Thoracic aorta (tissue), 2 donors: ENCODE data around the gene HRAS. TPM values are rescaled to one million over a fixed set of nuclear protein-coding genes. Genes with fewer than 3 reads are reported as not detected.

ENCODE experiments used
- ATAC-seq: fragments of 150-250 bp; one replicate; pipeline ENCODE4 v1.8.0; 2017; ENCODE audit warnings: low read depth; ENCODE audit not compliant: insufficient number of reproducible peaks, low FRiP score
- DNase-seq: peaks from one replicate; pipeline ENCODE4 v3.0.0-alpha.2; 2020; ENCODE audit warnings: low spot score
- H3K27ac ChIP-seq, 2 donors: fragments of 200-600 bp; sonication (generic); 1 replicate in 1 of 2; 2 replicates in 1 of 2; pipeline ENCODE4 v1.5.1; 2016; ENCODE audit warnings: mild to moderate bottlenecking in 2 of 2, moderate library complexity in 2 of 2
- H3K27me3 ChIP-seq: fragments of 200-600 bp; sonication (generic); replicated peaks from 2 replicates; pipeline ENCODE4 v1.6.0; 2016; ENCODE audit warnings: mild to moderate bottlenecking; ENCODE audit not compliant: insufficient read depth
- H3K36me3 ChIP-seq: fragments of 200-600 bp; sonication (generic); one replicate; pipeline ENCODE4 v1.5.1; 2016
- H3K4me1 ChIP-seq, 2 donors: fragments of 200-600 bp; sonication (generic); 1 replicate in 1 of 2; 2 replicates in 1 of 2; pipeline versions ENCODE4 v1.5.1 to v1.6.0; 2016; ENCODE audit warnings: low read depth in 2 of 2, mild to moderate bottlenecking in 1 of 2; ENCODE audit not compliant: control insufficient read depth in 1 of 2
- H3K4me3 ChIP-seq: fragments of 200-600 bp; sonication (generic); 2 replicates; pipeline ENCODE4 v1.5.1; 2016; ENCODE audit warnings: mild to moderate bottlenecking
- H3K9me3 ChIP-seq: fragments of 200-600 bp; sonication (generic); 2 replicates; pipeline ENCODE4 v1.5.1; 2016
- total RNA-seq, 2 donors: library from RNA; depleted of rRNA; stranded (reverse); fragments of >200 nt; gene quantifications; one replicate each; pipeline versions ENCODE4 v1.1.0 to v1.2.3, GENCODE V29; 2016
- TF ChIP-seq, protein P1 (sequence below): fragments of 200-600 bp; sonication (generic); IDR thresholded peaks from one replicate; pipeline ENCODE4 v1.5.1; 2019; ENCODE audit warnings: antibody characterized with exemption

Gene HRAS
- total RNA-seq, 2 donors from 2014 or later: 17.7 to 32.4 TPM

DNA sequence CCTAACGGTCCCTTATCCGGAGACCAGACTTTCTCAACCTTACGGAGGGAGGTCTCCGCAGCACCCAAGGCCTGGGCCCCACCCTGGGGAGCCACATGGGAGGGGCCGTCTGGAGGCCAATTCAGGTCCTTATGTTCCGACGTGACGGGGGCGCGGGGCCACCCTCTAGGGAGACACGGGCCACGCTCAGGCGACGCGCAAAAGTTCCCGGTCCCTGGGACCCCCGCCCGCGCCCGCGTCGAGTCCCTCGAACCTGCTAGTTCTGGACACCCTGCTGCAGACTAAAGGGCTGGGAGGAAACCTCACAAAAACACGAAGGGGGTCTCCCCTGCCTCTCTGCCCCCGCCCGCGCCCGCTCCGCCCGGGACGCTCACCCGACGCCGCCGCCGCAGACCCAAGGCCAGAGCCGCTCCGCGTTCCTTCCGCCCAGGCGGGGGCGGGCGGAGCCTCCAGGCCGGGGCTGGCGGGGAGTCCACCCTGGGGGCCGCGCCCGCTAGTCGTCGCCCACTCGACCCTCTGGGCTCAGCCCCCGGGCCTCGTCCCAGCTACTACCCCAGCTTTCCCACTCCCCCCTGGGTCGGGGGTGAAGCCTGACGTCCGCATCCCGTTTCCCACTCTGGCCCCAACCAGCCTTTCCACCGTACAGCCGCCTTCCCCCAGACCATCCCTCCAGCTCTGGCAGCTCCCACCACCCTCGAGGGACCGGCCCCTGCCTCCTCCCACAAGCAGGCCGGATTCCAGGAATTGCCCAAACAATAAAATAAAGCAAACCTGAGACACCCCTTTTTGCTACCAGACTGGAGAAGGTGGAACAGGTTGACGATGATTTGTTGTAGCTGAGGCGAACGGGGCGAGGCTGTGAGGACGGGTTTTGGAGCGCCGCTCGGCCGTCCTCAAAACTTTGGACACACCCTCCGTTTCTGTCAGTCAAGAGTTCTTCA lies 31.1 kb downstream of the HRAS start:
- H3K4me1 ChIP-seq: peaks cover 26 to 42% of the 10 kb centered on the region in 2 donors
- DNase-seq: no peak
- no peak for ATAC-seq

DNA sequence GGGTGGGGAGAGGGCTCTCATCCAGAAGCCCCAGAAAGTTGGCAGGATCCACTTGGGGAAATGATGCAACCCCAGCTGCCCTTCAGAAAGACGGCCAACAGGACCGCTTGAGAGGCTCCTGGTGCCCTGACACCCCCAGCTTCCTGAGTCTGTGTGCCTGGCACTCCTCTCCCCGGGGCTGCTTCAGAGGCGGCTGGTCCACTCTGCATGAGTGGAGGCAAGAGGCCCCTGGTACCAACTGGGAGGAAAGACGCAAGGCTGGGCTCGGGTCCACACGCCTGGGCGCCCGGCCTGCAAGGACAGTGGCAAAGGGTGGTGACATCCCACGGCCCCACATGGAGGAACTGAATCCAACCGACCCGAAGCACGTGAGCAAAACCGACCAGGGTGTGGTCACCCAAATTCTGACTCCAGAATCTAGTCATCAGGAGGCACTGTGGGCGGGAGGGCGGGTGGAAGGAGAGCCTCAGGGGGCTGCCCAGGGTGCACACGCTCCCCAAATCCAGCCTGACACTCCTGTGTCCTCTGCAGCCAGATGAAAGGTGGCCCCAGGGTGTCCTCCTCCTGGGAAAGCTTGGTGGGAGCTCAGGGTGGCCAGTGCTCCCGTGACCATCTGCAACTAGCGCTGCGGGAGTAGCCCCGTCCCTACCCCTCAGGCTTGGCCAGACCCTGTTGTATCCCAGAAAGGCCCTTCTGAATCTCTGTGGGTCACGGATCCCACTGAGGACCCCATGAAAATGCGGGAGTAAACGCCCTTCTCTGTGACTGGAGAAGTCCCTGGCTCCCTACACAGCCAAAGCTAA lies 32.0 kb downstream of the HRAS start:
- Histone ChIP-seq H3K27ac (peak overlapping the region; percentile 72 to 95), H3K4me3 (peak overlapping the region; percentile 88), H3K36me3 (peaks cover 27% of the 10 kb centered on the region), H3K4me1 (peaks cover 26 to 42% of the 10 kb centered on the region in 2 donors), H3K27me3 (no peaks in the 10 kb centered on the region), H3K9me3 (no peaks in the 10 kb centered on the region)
- TF ChIP-seq, protein P1, sequence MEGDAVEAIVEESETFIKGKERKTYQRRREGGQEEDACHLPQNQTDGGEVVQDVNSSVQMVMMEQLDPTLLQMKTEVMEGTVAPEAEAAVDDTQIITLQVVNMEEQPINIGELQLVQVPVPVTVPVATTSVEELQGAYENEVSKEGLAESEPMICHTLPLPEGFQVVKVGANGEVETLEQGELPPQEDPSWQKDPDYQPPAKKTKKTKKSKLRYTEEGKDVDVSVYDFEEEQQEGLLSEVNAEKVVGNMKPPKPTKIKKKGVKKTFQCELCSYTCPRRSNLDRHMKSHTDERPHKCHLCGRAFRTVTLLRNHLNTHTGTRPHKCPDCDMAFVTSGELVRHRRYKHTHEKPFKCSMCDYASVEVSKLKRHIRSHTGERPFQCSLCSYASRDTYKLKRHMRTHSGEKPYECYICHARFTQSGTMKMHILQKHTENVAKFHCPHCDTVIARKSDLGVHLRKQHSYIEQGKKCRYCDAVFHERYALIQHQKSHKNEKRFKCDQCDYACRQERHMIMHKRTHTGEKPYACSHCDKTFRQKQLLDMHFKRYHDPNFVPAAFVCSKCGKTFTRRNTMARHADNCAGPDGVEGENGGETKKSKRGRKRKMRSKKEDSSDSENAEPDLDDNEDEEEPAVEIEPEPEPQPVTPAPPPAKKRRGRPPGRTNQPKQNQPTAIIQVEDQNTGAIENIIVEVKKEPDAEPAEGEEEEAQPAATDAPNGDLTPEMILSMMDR: no peak
- no peak for ATAC-seq
- DNase-seq: no peak

More for the DNA sequence above, 31.1 kb downstream of the HRAS start:
- Histone ChIP-seq H3K27me3 (no peaks in the 10 kb centered on the region), H3K4me3 (peak overlapping the region; percentile 88), H3K9me3 (no peaks in the 10 kb centered on the region), H3K36me3 (peaks cover 18% of the 10 kb centered on the region), H3K27ac (peak overlapping the region; percentile 72 to 95)
- TF ChIP-seq, protein P1: no peak

DNA sequence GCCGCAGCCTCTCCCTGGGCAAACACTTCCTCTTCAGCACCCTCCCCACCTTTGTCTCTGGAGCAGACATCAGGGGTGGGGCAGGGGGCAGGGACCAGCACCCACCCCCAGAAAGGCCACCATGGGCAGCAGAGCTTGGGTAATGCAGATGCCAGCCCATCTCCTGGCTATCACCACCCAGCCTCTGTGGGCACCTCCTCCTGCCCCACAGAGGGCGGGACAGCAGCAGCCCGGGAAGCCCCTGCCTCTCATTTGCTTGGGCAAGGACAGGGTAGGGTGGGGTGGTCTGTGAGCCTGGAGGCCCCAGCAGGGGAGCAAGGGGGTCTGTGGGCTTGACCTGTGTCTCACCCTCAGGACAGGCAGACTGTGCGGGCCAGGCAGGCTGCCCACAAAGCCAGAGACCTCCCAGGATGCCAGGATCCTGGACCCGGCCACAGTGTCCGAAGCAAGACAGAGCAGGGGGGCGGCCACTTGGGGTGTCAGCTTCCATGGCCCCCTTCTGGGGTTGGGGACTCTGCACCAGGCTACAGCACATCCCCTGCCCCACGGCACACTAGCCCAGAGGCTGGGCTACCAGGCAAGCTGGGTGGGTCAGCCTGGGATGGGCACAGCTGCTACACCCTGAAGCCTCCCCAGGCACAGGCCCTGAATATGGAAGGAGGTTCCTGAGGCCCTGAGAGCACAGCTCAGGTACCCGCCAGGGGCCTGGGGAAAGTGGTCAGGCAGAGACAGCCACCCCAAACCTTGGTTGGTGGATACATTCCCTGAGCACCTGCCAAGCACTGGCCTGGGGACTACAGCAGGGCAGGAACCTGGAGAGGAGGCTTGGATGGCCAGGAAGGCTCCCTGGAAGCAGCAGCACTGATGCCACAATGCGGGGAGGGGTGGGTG lies 32.8 kb downstream of the HRAS start:
- Histone ChIP-seq H3K9me3 (no peaks in the 10 kb centered on the region), H3K4me1 (peaks cover 20 to 33% of the 10 kb centered on the region in 2 donors), H3K36me3 (peaks cover 36% of the 10 kb centered on the region), H3K27ac (peak overlapping the region in 1 of 2 donors; percentile 27), H3K27me3 (no peaks in the 10 kb centered on the region), H3K4me3 (no peak overlapping the region)
- no peak for DNase-seq
- no peak for ATAC-seq
- TF ChIP-seq, protein P1: no peak

DNA sequence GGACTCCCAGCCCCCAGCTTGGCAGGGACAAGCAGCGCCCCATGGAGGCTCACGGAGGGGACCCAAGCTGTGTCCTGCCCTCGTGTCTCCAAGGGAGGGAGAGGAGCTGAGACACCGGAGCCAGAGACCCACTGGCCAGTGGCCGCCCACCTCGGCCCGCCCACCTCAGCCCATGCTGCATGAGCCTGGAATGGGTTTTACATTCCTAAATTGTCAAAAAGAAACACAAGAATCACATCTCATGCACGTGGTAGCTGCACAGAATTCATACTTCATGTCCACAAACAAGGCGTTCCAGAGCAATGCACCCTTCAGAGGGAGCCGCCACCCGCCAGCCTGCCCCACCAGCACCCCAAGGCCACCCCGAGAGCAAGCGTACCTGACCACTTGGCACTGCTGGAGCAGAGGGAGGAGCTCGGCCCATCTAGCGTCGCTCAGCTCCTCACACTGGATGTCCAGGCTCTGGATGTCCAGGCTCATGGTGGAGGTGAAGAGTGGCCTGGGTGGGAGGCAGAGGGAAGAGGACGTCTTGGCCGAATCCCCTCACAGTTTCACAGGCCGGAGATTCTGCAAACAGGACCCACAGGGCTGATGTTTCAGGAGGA lies 33.6 kb downstream of the HRAS start:
- Histone ChIP-seq H3K36me3 (peaks cover 37% of the 10 kb centered on the region), H3K27ac (no peak overlapping the region)
- DNase-seq: no peak

More for the DNA sequence above, 33.6 kb downstream of the HRAS start:
- ATAC-seq: no peak
- no peaks in the 10 kb centered on the region for H3K27me3 ChIP-seq
- H3K4me1 ChIP-seq: peaks cover 19 to 32% of the 10 kb centered on the region in 2 donors
- H3K4me3 ChIP-seq: no peak overlapping the region
- no peaks in the 10 kb centered on the region for H3K9me3 ChIP-seq
- TF ChIP-seq, protein P1: no peak
